GM18520 (cell line): Measurements from ENCODE around the gene DMPK.
"Not testable (repeated sequence)": the region's sequence is repeated elsewhere in the genome, so short reads cannot be mapped to it uniquely, and the experiment has no call there.

Experiments
- ATAC-seq: cut with Tn5 transposase; IDR thresholded peaks from one replicate; pipeline ENCODE4 v1.9.1; 2021; ENCODE audit not compliant: unreplicated experiment

DMPK gene

DNA sequence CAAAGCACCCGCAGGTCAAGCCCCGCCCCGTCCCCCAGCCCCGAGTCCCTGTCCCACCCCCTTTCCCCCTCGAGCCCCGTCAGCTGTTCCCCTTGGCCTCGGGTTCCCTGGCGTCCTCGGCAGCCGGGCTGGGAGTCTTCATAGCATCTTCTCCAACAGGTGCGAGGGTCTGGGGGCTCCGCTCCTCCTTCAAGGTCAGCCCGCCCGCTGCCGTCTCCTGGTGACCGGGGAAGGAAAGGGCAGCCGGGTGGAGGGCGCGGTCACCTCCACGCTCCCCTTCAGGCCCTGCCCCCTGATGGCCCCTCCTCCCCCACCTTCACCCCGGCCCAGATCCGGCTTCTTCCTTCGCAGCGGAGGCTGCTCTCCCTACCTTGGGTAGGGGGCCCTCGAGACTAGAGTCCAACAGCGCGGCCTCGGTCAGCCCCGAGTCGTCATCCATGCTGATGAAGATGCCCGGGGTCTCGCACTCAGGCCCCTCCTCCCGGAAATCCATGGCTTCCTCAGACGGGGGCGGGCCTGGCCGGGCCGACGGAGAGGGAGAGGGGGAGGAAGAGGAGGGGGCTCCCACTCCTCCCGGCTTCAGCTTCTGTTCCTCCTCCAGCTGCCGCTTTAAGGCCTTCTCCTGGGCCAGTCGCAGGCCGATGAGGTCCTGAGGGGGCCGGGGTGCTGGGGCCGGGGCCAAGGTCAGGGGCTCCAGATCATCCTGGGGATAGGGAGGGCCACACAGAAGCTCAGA, 33.4 kb upstream of the DMPK start:
- ATAC-seq, result no peak

- no peak for ATAC-seq
Observed at GRCh38 chr19:45814851-45815480, 32.7 kb upstream of the DMPK start, which contains the start of gene RSPH6A. RSPH6A (minus strand) TSS chr19:45815308; CDS start chr19:45815176, 132 bp downstream.

GRCh38 chr19:45814166-45814780, 32.0 kb upstream of the DMPK start:
- no peak for ATAC-seq

GRCh38 chr19:45812297-45812696, 30.0 kb upstream of the DMPK start:
- no peak for ATAC-seq

GRCh38 chr19:45809643-45810159, 27.4 kb upstream of the DMPK start:
- ATAC-seq, result no peak

DNA sequence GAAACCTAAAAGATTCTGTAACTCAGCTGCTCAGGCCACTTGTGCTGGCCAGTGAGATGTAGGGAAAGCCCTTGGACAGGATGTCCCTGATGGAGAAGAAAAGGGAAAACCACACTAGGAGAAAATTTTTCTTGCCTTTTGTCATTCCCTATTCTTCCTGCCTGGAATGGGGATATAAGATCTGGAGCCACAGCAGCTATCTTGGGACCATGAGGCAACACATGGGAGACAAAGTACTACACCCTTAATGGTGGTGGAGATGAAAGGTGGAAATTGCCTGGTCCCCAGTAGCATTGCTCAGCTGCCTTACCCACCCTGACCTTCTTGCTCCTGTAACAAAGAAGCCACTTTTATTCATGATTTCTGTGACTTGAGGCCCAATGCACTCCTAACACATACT, 23.4 kb upstream of the DMPK start:
- ATAC-seq, result no peak

DNA sequence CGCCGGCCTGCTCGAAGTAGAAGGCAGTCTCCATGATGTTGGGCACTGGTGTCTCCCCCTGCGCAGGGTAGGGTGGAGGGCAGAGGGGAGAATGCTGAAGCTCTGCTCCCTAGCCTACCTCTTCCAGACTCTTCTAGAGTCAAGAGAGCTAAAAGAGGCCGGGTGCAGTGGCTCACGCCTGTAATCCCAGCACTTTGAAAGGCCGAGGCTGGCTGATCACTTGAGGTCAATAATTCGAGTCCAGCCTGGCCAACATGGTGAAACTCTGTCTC, 22.6 kb upstream of the DMPK start:
- no peak for ATAC-seq

DNA sequence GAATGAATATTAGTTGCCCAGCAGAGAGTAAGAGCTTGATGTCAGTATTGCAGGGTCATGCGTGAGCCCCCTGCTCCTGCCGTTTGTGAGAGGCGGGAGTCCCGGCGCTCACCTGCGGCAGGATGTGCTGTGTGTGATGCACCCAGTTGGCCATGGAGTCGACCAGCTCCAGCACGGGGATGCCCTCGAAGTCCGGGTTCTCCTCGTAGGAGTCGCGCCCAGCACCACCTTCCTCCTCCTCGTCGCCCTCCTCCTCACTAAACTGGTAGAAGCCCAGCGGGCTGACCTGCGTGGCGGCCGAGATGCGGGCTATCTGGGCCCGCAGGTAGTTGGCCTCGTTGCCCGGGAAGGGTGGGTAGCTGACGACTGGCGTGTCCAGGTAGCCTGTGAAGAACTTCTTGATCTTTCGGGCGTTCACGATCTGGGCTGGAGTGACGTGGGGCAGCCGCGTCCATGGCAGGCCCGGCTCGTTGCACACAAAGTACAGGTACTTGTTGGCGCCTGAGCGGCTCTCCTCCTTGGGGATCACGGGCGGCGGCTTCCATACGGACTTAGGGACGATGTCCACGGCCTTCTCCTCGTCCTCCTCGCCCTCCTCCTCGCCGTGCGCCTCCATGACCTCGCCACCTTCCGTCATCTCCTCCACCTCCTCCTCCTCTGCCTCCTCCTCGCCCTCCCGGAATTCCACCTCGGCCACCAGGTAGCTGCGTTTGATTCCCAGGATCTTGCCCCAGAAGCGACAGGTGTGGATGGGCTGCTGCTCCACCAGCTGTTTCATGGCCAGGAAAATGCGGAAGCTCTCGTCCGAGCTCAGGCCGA, 22.1 kb upstream of the DMPK start:
- no peak for ATAC-seq

DNA sequence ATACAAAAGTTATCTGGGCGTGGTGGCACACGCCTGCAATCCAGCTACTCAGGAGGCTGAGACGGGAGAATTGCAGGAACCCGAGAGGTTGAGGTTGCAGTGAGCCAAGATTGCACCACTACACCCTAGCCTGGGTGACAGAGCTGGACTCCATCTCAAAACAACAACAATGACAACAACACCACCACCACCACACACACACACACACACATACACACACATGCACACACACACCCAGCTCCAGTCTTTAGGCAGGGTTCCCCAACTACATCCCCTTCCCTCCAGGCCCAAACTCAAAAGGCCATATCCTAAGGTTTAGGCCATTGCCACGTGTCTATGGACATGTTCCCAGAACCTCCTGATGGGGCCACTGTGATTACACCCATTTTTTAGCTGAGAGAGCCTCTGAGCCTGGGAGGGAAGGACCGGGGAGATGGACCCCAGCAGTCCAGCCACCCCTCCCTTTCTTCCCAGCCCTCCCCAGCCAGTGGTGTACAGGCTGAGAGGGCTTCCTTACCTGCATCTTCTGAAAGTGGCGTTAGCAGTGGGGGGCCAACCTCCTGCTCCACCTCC, 19.4 kb upstream of the DMPK start:
- ATAC-seq, result no peak

- ATAC-seq, result no peak
Observed at GRCh38 chr19:45800070-45800553, 17.8 kb upstream of the DMPK start.

GRCh38 chr19:45799541-45799940, 17.3 kb upstream of the DMPK start:
- not testable (repeated sequence) for ATAC-seq

GRCh38 chr19:45798995-45799517, 16.8 kb upstream of the DMPK start:
- no peak for ATAC-seq

DNA sequence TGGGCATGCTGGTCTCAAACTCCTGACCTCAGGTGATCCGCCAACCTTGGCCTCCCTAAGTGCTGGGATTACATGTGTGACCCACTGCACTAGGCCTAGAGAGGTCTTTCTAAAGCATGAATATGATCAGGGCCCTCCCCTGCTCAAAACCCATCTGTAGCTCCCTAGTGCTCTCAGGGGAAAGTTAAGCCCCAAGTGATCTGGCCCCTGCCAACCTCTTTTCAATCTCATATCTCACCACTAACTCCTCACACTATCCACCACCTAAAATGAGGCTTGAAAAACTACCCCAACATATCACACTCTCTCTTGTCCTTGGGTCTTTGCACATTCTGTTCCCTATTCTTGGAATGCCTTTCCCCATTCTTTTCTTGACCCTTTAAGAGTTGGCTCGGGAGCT, 12.3 kb upstream of the DMPK start:
- ATAC-seq, result no peak

- no peak for ATAC-seq
Observed at GRCh38 chr19:45793876-45794275, 11.6 kb upstream of the DMPK start.

DNA sequence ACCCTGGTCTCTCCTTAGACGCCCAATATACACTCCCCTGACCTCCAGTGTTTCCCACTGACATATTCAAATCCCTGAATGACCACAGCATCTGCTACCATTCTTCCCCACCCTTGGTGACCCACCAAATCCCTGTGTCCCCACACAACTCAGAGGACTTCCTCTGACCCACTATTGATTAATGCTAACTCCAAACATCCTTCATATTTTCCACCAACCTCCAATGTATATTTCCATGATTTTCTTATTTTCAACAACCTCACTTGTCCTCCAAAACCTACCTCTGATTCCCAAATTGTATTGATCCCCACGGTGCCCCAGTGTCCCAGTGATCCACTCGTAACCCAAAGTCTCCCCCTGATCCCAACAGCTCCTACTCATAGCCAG, 10.9 kb upstream of the DMPK start:
- no peak for ATAC-seq

DNA sequence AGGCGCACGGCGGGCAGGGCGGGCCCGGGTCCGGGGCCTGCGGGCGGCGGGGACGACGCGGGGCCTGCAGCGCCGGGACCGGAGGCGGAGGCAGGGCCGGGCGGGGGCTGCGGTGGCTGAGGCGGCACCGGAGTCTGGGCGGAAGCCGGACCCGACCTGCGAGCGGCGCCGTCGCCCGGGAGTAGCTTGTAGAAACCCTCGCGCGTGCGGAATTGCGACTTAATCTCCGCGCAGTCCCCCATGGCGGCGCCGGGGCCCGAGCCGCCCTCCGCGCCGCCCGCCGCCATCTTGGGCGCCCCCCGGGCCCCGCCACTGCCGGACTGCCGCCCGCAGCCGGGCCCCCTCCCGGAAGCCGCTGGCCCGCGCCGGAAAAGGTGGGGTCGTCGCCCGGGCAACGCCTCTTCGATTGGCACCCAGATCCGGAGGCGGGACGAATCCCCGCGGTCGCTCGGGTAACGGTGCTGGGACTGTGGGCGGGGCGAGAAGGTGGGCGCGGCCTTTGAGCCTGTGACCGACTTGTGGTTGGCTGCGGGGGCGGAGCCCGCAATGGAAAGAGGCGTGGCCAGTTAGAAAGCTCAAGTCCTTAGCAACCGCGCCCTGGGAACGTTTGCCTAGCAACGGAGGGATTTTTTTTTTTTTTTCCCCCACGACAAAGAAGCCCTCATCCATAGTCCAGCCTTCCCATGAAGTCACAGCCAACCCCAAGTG, 10.3 kb upstream of the DMPK start, which contains the start of gene DMWD:
Gene DMWD, minus strand, starts transcription at position 376 of the 708 bp plus-strand sequence. Its CDS starts 89 bp downstream, at position 287.
- peak; percentile 94 for ATAC-seq

GRCh38 chr19:45791744-45792469, 9.6 kb upstream of the DMPK start:
- ATAC-seq, result no peak

DNA sequence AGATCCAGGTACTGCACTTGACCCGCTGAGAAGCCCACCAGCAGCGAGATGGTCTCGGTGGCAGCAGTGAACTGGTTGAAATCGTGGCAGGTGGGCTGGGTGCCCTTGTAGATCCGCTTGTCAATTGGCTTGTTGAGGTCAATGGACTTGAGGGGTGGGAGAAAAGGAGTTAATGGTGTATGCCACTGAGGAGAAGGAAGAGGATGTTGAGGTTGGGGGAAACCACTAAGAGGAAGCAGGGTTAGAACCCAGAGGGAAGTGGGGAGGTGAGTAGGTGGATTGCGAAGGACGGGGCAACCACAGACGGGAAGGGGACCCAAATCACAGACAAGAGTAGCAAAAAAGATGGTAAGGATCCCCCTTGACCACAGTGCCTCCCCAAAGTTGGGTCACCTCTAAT, 8.7 kb upstream of the DMPK start:
- no peak for ATAC-seq

GRCh38 chr19:45789035-45789786, 6.9 kb upstream of the DMPK start:
- ATAC-seq, result no peak
